8988T (cell line): ENCODE measurements around the gene SPON1.
"Not testable (repeated sequence)": the region's sequence is repeated elsewhere in the genome, so short reads cannot be mapped to it uniquely, and the experiment has no call there.

Experiments used
- DNase-seq: peaks from one replicate; pipeline ENCODE4 v3.0.0; 2011

The SPON1 gene

GRCh38 chr11:14090631-14091030, 128.1 kb downstream of the SPON1 start:
- DNase-seq, result not testable (repeated sequence)

- no peak for DNase-seq
These were observed 130.5 kb downstream of the SPON1 start for GRCh38 chr11:14093065-14093464.

DNA sequence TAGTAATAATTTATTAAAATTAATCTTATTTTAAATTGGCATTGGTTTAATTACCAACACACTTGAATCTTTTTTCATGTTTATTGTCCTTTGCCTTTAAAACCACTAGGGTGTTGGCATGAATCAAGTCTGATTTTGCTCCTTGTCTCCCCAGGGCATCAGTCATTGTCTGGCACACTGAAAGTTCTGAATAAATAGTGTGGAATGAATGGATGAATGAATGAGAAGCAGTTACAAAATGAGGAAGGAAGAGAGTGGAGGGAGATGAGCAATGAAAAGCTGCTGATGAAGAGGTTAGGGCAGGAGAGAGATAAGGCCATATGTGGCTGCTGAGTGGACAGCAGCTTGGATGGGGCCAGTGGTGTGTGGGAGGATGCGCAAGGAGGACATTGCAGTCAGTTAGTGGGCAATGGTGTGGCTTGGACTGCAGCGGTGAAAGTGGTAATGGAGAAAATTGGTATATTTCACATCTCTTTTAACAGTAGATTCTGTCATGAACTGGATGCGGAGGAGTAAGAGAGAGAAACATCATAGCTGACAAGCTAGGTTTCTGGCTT, 132.0 kb downstream of the SPON1 start:
- DNase-seq, result no peak

- DNase-seq, result no peak
These were observed 133.4 kb downstream of the SPON1 start for GRCh38 chr11:14095882-14096281.

- DNase-seq, result no peak
These were observed 134.1 kb downstream of the SPON1 start for GRCh38 chr11:14096606-14097005.

GRCh38 chr11:14101388-14101787, 138.9 kb downstream of the SPON1 start:
- DNase-seq, result no peak

- no peak for DNase-seq
These were observed 140.2 kb downstream of the SPON1 start for GRCh38 chr11:14102766-14103165.

GRCh38 chr11:14105446-14105845, 142.9 kb downstream of the SPON1 start:
- DNase-seq, result no peak

DNA sequence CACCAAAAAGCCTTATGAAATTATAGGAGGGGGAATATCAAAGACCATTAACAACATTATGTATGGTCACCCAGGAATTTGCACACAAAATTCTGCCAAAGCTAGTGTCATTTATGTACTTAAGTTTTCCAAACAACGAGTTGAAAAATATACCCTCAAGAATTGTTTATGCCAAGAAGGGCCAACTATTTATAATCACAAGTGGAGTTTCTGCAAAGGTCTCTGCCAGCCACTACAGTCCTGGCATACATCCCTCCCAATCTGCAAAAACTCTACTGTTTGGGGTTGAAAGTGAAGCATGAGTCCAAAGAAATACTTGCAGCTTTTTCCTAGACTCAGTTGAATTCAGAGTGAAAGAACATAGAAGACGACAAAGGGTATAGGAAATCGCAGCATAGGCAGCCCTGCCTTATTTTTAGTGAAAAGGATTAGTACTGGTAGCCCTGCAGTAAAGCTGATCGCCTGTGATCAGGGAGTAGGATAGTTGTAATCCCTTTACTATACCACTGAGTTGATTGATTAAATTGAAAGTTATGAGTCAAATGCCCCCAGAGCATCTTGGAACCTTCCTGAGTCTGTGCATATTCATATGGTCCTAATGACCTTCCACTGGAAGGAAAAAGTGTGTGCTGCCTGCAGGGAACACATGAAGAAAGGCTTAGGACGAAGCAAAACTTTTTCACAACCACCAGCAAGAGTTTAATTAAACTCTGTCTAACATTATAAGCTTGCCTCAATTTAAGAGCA, 144.0 kb downstream of the SPON1 start:
- no peak for DNase-seq

GRCh38 chr11:14107050-14107430, 144.5 kb downstream of the SPON1 start:
- DNase-seq, result no peak

GRCh38 chr11:14109742-14110141, 147.2 kb downstream of the SPON1 start:
- DNase-seq, result no peak

GRCh38 chr11:14110629-14111028, 148.1 kb downstream of the SPON1 start:
- DNase-seq, result no peak

GRCh38 chr11:14111496-14111895, 149.0 kb downstream of the SPON1 start:
- no peak for DNase-seq

GRCh38 chr11:14112721-14113120, 150.2 kb downstream of the SPON1 start:
- DNase-seq, result no peak

- DNase-seq, result no peak
These were observed 151.7 kb downstream of the SPON1 start for GRCh38 chr11:14114269-14114668.

DNA sequence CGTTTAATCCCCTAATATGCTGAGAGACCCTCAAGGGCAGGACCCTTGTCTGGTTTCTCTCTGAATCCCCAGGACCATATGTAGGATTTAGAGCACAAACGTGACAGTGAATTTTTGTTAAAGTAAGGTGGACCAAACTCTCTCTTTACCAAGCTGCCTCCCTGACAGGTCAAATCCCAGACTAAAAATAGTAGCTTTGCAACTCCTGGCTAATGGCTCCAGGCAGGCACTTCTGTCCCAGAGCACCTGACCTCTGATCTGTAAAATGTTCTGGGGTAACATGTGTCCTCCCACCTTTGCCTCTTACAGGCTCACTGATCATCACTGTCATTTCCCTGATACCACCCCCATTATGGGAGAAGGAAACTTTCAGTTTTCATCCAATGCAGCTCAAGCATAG, 152.3 kb downstream of the SPON1 start:
- no peak for DNase-seq

DNA sequence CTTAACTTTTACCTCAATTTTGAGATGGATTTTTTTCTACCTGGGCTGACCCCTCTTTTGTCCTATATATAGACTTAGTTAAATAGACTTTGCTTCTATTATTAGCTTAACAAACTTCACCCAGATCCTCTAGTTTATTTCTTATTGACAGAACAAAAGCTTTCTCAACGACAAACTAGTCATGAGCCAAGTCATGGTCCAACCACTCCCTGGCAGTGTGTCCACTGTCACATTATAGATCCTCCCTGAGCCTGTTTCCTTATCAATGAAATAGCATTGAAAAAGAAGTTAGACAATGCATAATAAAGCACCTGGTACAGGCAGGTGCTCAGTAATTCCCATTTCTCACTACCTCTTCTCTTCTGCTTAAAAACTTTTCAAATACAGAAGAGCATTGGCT, 155.1 kb downstream of the SPON1 start:
- DNase-seq, result no peak

GRCh38 chr11:14118072-14118471, 155.5 kb downstream of the SPON1 start:
- no peak for DNase-seq

GRCh38 chr11:14119357-14119756, 156.8 kb downstream of the SPON1 start:
- no peak for DNase-seq

- DNase-seq, result no peak
These were observed 161.8 kb downstream of the SPON1 start for GRCh38 chr11:14124350-14124749.

- no peak for DNase-seq
These were observed 162.4 kb downstream of the SPON1 start for GRCh38 chr11:14124886-14125285.

GRCh38 chr11:14125529-14125928, 163.0 kb downstream of the SPON1 start:
- DNase-seq, result no peak

DNA sequence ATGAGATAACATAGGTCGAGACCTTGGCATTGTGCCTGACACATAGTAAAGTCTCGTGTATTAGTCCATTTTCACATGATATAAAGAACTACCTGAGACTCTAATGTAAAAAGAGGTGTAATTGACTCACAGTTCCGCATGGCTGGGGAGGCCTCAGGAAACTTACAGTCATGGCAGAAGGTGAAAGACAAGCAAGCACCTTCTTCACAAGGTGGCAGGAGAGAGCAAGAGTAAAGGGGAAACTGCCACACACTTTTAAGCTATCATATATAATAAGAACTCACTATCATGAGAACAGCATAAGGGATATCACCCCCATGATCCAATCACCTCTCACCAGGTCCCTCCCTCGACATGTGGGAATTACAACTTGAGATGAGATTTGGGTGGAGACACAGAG, 165.2 kb downstream of the SPON1 start:
- DNase-seq, result no peak

DNA sequence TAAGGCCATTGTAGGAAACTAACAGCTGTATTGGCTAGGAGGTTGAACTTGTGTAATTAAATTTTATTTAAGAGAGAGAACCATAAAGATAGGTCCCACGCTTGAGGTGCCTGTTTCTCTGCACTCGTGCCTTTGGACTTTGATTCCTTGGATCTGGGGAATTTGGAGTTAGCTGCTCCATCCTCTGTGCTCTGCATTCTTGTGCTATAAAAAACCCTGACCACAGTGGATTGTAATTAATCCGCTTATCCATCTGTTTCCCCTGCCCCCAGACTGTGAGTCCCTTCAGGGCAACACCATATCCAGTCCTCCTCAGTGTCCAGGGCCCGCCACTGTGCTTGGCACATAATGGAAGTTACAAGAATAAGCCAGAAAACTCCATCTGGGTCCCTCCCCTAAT, 169.8 kb downstream of the SPON1 start:
- no peak for DNase-seq

DNA sequence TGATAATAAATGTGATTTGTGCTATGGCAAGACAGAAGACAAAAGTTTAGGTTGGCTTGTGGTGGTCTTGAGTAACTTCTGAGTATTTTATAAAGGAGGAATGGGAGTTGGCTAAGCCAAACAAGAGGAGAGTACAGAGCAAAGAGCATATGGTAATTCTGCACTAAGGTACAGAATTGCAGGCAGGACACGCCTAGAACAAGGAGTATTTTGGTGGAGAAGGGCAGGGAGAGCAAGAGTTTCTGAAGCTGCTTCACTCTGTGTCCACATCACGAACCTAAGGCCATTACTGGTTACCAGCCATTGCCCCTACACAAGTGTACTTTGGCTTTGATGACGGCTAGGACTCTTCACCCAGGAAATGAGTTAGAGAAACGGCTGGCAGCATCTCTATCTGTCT, 170.9 kb downstream of the SPON1 start:
- no peak for DNase-seq
